ENCODE results near the gene TBC1D1. TPM values are rescaled to one million over a fixed set of nuclear protein-coding genes. Genes with fewer than 3 reads are reported as not detected.

The TBC1D1 gene
- total and polyA plus RNA-seq, 2 of the 8 experiments (the other 6 are each of a cell fraction or from before 2014, with no cell fraction given), result 96.9 to 162 TPM

- no peak overlapping the region for H2BK120ac ChIP-seq (replicated peaks; ENCODE audit: low read depth, low read length)
- H3K4ac ChIP-seq (replicated peaks; ENCODE audit: insufficient read length, low read depth, low read length), result no peak overlapping the region
- no peak overlapping the region for H3K14ac ChIP-seq (ENCODE audit: insufficient read length)
- no peak overlapping the region for H3K9ac ChIP-seq (replicated peaks in 1 of 4; ENCODE audit: extremely low read depth in 1 of 4, low read depth in 3 of 4, low read length in 3 of 4)
- no peak overlapping the region for H2BK12ac ChIP-seq (ENCODE audit: low read depth, low read length)
- TF ChIP-seq MAX (IDR thresholded peaks at IDR 0.05), result no peak
- TF ChIP-seq SP1 (IDR thresholded peaks at IDR 0.05; ENCODE audit: low read depth, low read length), result no peak
- no peak for TF ChIP-seq TBP (IDR thresholded peaks at IDR 0.05; ENCODE audit: low read depth, low read length)
- no peak for TF ChIP-seq RNF2 (IDR thresholded peaks at IDR 0.05; ENCODE audit: borderline replicate concordance, low read depth, low read length, missing control alignments, poor library complexity, severe bottlenecking)
- TF ChIP-seq ATF2 (IDR thresholded peaks at IDR 0.05; ENCODE audit: low read length), result no peak
- DNase-seq (ENCODE audit: low read depth in 1 of 2, low spot score in 2 of 2) (no peak), FAIRE-seq (no peak)
- no peak overlapping the region for H3K23ac ChIP-seq (ENCODE audit: insufficient read length)
- H3K27ac ChIP-seq (ENCODE audit: low read depth, low read length), result no peak overlapping the region
- H3K79me2 ChIP-seq (ENCODE audit: control insufficient read depth in 1 of 2, insufficient read depth in 2 of 2, low read length in 2 of 2), result no peaks in the 10 kb centered on the region
- no peak overlapping the region for H3K4me3 ChIP-seq (ENCODE audit: extremely low read depth in 1 of 4, insufficient read depth in 2 of 4, low read depth in 3 of 4, low read length in 4 of 4)
- no peak overlapping the region for H2BK20ac ChIP-seq (ENCODE audit: low read length)
- no peaks in the 10 kb centered on the region for H3K23me2 ChIP-seq (ENCODE audit: low read depth, low read length)
- 91% methylated on average over 8 of the region's 8 CpGs; no CpG with 5 or more reads in 1 of the 2 experiments for WGBS, 2 experiments (ENCODE audit: extremely low coverage in 1 of 2, insufficient coverage in 1 of 2, insufficient read length in 1 of 2, insufficient replicate concordance in 2 of 2, low coverage in 1 of 2, low lambda C conversion rate in 2 of 2, missing lambda C conversion rate in 1 of 2)
- H3K79me1 ChIP-seq (ENCODE audit: low read depth, low read length), result no peaks in the 10 kb centered on the region
- no peak overlapping the region for H2BK5ac ChIP-seq (ENCODE audit: low read depth, low read length)
- POLR2A ChIA-PET (ENCODE audit: partially characterized antibody), result no interaction called here
- no peak overlapping the region for H3K56ac ChIP-seq (replicated peaks; ENCODE audit: insufficient read length, low read depth, low read length)
- no peaks in the 10 kb centered on the region for H3K9me3 ChIP-seq (ENCODE audit: insufficient read depth in 2 of 2, low read depth in 1 of 2, low read length in 1 of 2)
- H3K18ac ChIP-seq (ENCODE audit: extremely low read depth, low read length), result no peak overlapping the region
- no peak overlapping the region for H4K8ac ChIP-seq (ENCODE audit: extremely low read depth, insufficient read depth, low read length)
- no peaks in the 10 kb centered on the region; a peak in 1 of 7 replicates for H3K4me1 ChIP-seq (replicated peaks in 1 of 4; ENCODE audit: control insufficient read depth in 3 of 4, insufficient read depth in 4 of 4, low read length in 3 of 4)
- no peak overlapping the region for H2AFZ ChIP-seq (ENCODE audit: low read length)
- H3K4me2 ChIP-seq (ENCODE audit: insufficient read depth in 1 of 2, low read depth in 2 of 2, low read length in 2 of 2), result no peak overlapping the region
- CTCF ChIA-PET (ENCODE audit: partially characterized antibody), result interaction anchor here (1.3 kb wide), 1 partner anchor 126 kb away, joined by 5 read pairs; no protein-coding TSS in a partner anchor
- H4K91ac ChIP-seq (replicated peaks; ENCODE audit: insufficient read length, low read length), result no peak overlapping the region
- H4K5ac ChIP-seq (ENCODE audit: insufficient read length, low read depth, low read length), result no peak overlapping the region
- H3K27me3 ChIP-seq (replicated peaks in 1 of 4; ENCODE audit: control insufficient read depth in 3 of 4, extremely low read depth in 1 of 4, insufficient read depth in 3 of 4, low read length in 3 of 4), result no peaks in the 10 kb centered on the region
- no peak overlapping the region for H2AK5ac ChIP-seq (ENCODE audit: low read depth, low read length)
- no peaks in the 10 kb centered on the region for H3K36me3 ChIP-seq (ENCODE audit: control insufficient read depth in 2 of 4, insufficient read depth in 4 of 4, low read length in 3 of 4)
- H2BK15ac ChIP-seq (ENCODE audit: low read length), result no peak overlapping the region
- no peaks in the 10 kb centered on the region for H4K20me1 ChIP-seq (replicated peaks in 1 of 2; ENCODE audit: control insufficient read depth in 1 of 2, insufficient read depth in 2 of 2, low read length in 2 of 2)
These were observed 18.6 kb downstream of the TBC1D1 start for GRCh38 chr4:37909332-37910090.
